Measurements from ENCODE around the gene ERC2. TPM values are rescaled to one million over a fixed set of nuclear protein-coding genes. Genes with fewer than 3 reads are reported as not detected.

The ERC2 gene
- total and polyA plus RNA-seq, 12 donors, result 0.22 to 4.2 (median 1.7) TPM

GRCh38 chr3:55737186-55737585, 731.1 kb downstream of the ERC2 start:
- ATAC-seq (no peak), DNase-seq (no peak)
- Histone ChIP-seq H3K27me3 (peaks cover 0 to 10% (median 0%) of the 10 kb centered on the region in 7 donors), H3K9me3 (no peaks in the 10 kb centered on the region), H3K4me3 (no peak overlapping the region), H3K27ac (no peak overlapping the region), H3K4me1 (no peaks in the 10 kb centered on the region), H3K36me3 (no peaks in the 10 kb centered on the region)
- TF ChIP-seq CTCF (IDR thresholded peaks at IDR 0.05), result no peak
- WGBS, 2 donors, result 57 to 64% methylated on average over 5 of the region's 5 CpGs
- intact Hi-C loops (cut with DNase I), result no loop called here

- 73 to 74% methylated on average over 3 of the region's 3 CpGs for WGBS, 2 donors
- Histone ChIP-seq H3K36me3 (no peaks in the 10 kb centered on the region), H3K4me3 (no peak overlapping the region), H3K4me1 (no peaks in the 10 kb centered on the region), H3K27ac (no peak overlapping the region), H3K9me3 (no peaks in the 10 kb centered on the region), H3K27me3 (peaks cover 0 to 3% (median 0%) of the 10 kb centered on the region in 7 donors)
- TF ChIP-seq CTCF (IDR thresholded peaks at IDR 0.05), result no peak
- intact Hi-C loops (cut with DNase I), result no loop called here
- DNase-seq, result no peak
- no peak for ATAC-seq
These were observed 732.3 kb downstream of the ERC2 start for GRCh38 chr3:55735976-55736375.

- Histone ChIP-seq H3K4me1 (no peaks in the 10 kb centered on the region), H3K4me3 (no peak overlapping the region), H3K9me3 (no peaks in the 10 kb centered on the region), H3K36me3 (no peaks in the 10 kb centered on the region), H3K27ac (no peak overlapping the region), H3K27me3 (peaks cover 0 to 5% (median 0%) of the 10 kb centered on the region in 7 donors)
- intact Hi-C loops (cut with DNase I), result no loop called here
- TF ChIP-seq CTCF (IDR thresholded peaks at IDR 0.05), result no peak
- no peak for DNase-seq
- 55 to 65% methylated on average over 3 of the region's 3 CpGs for WGBS, 2 donors
- no peak for ATAC-seq
These were observed 736.5 kb downstream of the ERC2 start for GRCh38 chr3:55731741-55732140.

GRCh38 chr3:55729546-55729945, 738.7 kb downstream of the ERC2 start:
- intact Hi-C loops (cut with DNase I), result loop anchor here in 6 of 10 donors (5.0 to 10.0 kb wide), 5 partner anchors 225 to 875 kb away; partner anchors contain the start of gene WNT5A (in 3 of the 6)
- TF ChIP-seq CTCF (IDR thresholded peaks at IDR 0.05), result no peak
- Histone ChIP-seq H3K27me3 (peaks cover 0 to 10% (median under 1%) of the 10 kb centered on the region in 7 donors), H3K4me3 (no peak overlapping the region), H3K9me3 (no peaks in the 10 kb centered on the region), H3K27ac (no peak overlapping the region), H3K36me3 (no peaks in the 10 kb centered on the region), H3K4me1 (no peaks in the 10 kb centered on the region)
- ATAC-seq, result no peak
- WGBS, 2 donors, result 81 to 82% methylated on average over 7 of the region's 7 CpGs
- DNase-seq, result no peak

All from heart right ventricle (tissue), 16 donors.